H1 (cell line): ENCODE data around the gene MGAT5. TPM values are rescaled to one million over a fixed set of nuclear protein-coding genes. Genes with fewer than 3 reads are reported as not detected.

ENCODE experiments used
- CHD1 ChIP-seq: IDR thresholded peaks from 2 replicates; pipeline ENCODE4 v1.6.1; 2012; ENCODE audit warnings: low read depth, low read length, improper control_type of control experiment
- polyA plus RNA-seq, 7 experiments: library from polyadenylated mRNA; depleted of rRNA in 3 of 7; stranded (reverse) in 5 of 7; unstranded in 2 of 7; fragments of >200 nt in 5 of 7; fragments of 200-250 nt in 2 of 7; gene quantifications; 1 replicate in 5 of 7; 2 replicates in 1 of 7; 4 replicates in 1 of 7; pipeline versions ENCODE4 v1.2.1 to v1.2.3, GENCODE V29; 2011 to 2013; ENCODE audit warnings: missing spikeins in 2 of 7, mixed read lengths in 2 of 7
- total RNA-seq: library from RNA; stranded (reverse); fragmentation: NEBNext Ultra II Directional; extraction: Animal tissue kit (Norgen Biotek cat#: 25700); gene quantifications from 2 replicates; pipeline ENCODE4 v1.2.1, GENCODE V29; 2021

Gene MGAT5
- total and polyA plus RNA-seq, 2 of the 8 experiments (the other 6 are each of a cell fraction or from before 2014, with no cell fraction given) = 11.2 to 49.2 TPM

DNA sequence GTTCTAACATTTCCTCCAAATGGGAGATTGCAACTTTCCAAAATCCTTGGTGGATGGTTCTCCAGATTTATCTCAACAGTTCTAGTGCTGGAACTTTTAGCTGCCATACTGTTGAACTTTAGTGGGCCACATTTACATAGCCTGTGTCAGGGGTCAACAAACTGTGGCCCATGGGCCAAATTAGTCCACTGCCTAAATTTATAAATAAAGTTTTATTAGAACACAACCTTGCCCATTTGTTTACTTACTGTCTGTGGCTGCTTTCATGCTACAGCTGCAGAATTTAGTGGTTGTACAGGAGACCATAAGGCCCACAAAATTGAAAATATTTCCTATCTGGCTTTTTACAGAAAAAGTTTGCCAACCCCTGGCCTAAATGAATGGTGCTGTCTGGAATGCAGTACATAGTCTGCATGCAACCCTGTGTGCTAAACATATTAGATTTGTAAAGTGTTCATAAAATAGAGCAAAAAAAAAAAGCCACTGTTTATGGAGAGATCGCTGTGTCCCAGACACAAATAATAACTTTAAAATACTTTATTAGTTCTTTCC, 30.3 kb downstream of the MGAT5 start (continued):
- no peak for TF ChIP-seq CHD1
